Kidney glomerular epithelial cell (primary cell): Measurements from ENCODE around the gene ZKSCAN1.

Experiments used
- DNase-seq: peaks from one replicate; lab custom pipeline; 2025; lab: John Stamatoyannopoulos, UW

Gene ZKSCAN1

DNA sequence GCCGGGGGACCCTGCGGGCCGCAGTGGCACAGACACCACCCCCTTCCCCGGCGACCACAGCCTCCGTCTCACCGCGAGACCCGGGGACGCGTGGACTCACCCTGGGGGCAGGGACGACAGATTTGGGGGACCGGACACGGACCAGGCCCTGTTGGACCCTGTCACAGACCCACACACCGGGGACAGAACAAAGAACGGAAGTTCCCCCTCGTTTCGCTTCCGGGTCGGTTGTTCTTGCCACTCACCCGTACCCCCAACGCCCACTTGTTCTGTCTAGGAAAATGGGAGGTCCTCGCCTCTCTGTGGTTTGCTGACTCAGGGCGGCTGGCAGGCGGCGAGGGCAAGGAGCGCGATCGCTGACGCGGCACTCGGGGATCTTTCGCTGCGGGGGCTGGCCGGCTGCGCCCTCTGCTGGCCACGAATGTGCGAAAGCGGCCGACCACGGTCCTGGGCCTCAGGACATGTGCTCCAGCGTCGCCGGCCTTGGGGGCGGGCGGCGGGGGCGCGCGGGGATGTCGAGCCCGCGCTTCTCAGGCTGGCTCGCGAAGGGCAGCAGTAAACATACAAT lies 66.2 kb downstream of the ZKSCAN1 start, which contains the start of gene ZNF3:
ZNF3 (minus strand) TSS at position 189 of the 568 bp plus-strand sequence. CDS start 4,366 bp downstream, outside the sequence.
- DNase-seq, result peak; percentile 94

DNA sequence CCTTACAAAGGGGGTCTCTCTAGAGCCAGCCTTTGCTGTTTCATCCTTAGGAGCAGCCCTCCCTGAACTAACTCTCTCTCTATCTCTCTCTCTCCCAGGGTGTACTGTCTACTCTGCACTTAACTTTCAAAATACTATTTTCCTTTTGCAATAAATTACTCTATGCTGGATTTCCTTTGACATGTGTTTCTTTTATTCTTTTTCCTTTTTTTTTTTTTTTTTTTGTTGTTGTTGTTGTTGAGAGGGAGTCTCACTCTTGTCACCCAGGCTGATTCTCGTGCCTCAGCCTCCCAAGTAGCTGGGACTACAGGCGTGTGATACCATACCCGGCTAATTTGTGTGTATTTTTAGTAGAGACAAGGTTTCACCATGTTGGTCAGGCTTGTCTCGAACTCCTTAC lies 67.6 kb downstream of the ZKSCAN1 start:
- DNase-seq, result no peak

GRCh38 chr7:100085515-100085914 lies 70.1 kb downstream of the ZKSCAN1 start:
- no peak for DNase-seq

- peak; percentile 82 for DNase-seq
These were observed 71.8 kb downstream of the ZKSCAN1 start for GRCh38 chr7:100087055-100087750.

- DNase-seq, result no peak
These were observed 72.8 kb downstream of the ZKSCAN1 start for GRCh38 chr7:100088095-100088620.

DNA sequence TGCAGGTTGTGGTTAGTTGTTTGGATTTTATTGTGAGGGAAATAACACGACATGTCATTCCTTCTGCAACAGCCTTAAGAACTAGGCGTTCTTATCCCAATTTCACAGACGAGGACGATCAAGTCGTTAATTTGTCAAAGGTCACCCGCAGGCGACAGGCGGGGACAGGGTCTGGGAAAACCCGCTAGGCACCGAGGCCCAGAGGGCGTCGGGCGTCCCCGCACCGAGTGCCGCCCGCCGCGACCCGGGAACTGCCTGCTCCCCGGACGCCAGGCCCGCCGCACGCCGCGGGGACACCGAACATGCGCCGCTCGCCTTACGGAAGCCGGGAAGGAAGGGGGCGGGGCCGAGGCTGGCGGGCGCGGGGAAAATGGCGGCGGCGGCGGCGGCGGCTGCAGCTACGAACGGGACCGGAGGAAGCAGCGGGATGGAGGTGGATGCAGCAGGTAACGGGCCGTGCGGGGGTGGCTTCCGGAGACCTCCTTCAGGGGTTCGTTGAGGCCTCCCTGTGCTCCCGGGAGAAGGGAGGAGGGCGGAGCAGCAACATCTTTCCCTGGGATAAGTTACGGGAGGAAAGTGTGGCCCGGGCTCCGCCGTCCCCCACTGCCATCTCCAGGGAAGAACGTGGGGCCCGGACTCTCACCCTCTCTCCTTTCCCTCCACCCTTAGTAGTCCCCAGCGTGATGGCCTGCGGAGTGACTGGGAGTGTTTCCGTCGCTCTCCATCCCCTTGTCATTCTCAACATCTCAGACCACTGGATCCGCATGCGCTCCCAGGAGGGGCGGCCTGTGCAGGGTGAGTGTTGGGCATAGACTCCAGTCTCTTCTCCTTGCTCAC lies 73.4 kb downstream of the ZKSCAN1 start, which contains the start of gene COPS6:
COPS6 (plus strand) TSS at position 349 of the 837 bp plus-strand sequence; CDS start at position 371, 22 bp downstream.
- peak; percentile 50 for DNase-seq

DNA sequence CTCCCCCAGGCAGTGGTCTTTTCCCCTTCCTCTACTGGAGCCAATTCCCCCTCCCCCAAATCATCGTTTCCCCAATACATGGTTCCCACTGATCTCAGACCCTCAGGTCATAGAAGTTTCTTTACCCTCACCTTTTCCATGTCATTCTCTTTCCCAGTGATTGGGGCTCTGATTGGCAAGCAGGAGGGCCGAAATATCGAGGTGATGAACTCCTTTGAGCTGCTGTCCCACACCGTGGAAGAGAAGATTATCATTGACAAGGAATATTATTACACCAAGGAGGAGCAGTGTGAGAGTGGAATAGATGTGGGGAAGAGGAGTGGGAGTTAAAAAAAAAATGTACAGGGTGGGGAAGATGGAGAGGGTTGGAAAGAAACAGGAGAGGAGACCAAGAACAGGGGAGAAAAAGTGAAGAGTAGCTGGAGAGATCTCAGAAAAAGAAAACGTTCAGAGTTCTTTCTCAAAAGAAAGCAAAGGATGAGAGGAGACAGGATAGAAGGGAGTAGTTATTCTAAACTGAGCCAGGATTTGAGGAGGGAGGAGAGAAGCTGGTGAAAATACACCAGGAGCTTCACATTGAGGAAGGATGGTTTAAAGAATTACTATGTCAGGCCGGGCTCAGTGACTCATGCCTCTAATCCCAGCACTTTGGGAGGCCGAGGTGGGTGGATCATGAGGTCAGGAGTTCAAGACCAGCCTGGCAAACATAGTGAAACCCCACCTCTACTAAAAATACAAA lies 74.2 kb downstream of the ZKSCAN1 start:
- no peak for DNase-seq

GRCh38 chr7:100090527-100091410 lies 75.4 kb downstream of the ZKSCAN1 start:
- DNase-seq, result no peak
